NCI-H748 (cell line): ENCODE data around the gene TBXA2R.
"Not testable (repeated sequence)": the region's sequence is repeated elsewhere in the genome, so short reads cannot be mapped to it uniquely, and the experiment has no call there.

Source experiments
- DNase-seq: peaks from one replicate; lab custom pipeline; 2025; ENCODE audit not compliant: unreplicated experiment; lab: John Stamatoyannopoulos, UW

Gene TBXA2R

GRCh38 chr19:3584036-3584802 lies 22.5 kb downstream of the TBXA2R start:
- DNase-seq: not testable (repeated sequence)

DNA sequence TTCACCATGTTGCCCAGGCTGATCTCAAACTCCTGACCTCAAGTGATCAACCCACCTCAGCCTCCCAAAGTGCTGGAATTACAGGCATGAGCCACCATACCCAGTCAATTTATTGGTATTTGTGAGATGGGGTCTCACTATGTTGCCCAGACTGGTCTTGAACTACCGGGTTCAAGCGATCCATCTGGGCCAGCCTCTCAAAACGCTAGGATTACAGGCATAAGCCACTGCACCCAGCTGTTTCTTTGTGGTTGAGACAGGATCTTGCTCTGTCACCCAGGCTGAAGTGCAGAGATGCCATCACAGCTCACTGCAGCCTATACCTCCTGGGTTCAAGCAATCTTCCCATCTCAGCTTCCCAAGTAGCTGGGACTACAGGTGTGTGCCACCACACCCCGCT lies 24.9 kb downstream of the TBXA2R start:
- DNase-seq: not testable (repeated sequence)

GRCh38 chr19:3580156-3580934 lies 26.3 kb downstream of the TBXA2R start:
- DNase-seq: no peak

GRCh38 chr19:3578390-3578789 lies 28.3 kb downstream of the TBXA2R start:
- no peak for DNase-seq

DNA sequence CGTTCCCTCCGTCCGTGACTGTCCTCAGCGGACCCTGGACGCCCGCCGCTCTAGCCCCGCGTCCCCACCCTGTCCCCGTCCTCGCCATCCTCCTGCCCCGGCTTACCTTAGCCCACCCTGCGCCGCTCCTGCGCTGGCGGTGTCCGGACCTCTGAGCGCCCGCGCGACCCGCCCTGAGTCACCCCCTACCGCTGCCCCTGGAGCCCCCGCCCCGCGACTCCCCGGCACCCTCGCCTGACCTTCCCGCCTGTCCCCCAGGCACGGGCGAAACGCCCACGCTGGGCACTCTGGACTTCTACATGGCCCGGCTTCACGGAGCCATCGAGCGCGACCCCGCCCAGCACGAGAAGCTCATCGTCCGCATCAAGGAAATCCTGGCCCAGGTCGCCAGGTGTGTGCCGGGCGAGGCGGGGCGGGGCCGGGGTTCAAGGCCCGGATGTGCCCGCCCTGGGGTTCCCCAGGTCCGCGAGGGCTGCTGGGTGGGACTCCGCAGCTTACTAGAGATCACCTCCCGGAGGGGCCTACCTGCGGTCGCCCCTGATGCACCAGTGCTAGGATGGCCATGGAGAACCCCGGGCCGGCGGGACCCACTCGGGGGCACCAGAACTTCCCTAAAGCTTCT lies 28.8 kb downstream of the TBXA2R start:
- DNase-seq: no peak

DNA sequence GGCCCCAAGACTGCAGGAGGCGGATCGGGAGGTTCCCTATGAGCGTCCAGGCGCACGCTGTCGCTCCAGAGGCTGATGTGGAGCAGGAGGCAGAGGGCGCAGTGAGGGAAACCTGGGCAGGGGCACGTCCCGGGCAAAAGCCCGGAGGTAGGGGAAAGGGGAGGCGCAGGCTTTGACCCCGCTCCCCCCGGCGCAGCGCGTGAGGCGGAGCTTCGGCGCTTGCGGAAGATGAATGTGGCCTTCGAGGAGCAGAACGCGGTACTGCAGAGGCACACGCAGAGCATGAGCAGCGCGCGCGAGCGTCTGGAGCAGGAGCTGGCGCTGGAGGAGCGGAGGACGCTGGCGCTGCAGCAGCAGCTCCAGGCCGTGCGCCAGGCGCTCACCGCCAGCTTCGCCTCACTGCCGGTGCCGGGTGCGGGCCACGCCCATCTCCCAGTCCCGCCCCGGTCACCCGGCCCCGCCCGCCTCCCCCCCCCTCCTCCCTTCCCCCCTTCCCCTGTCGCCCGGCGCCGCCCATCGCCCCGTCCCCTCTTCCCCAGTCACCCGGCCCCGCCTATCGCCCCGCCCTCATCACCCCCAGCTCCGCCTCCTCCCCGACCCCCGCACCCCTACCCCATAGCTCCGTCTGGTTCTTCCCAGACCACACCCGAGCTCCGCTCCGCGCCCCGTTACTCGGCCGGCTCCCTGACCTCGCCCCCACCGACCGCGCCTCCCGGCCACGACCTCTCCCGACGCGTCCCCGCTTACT lies 29.8 kb downstream of the TBXA2R start:
- DNase-seq: no peak

- no peak for DNase-seq
These were observed 30.6 kb downstream of the TBXA2R start for GRCh38 chr19:3575949-3576673.

- no peak for DNase-seq
These were observed 31.4 kb downstream of the TBXA2R start for GRCh38 chr19:3575260-3575741.

GRCh38 chr19:3573858-3574637 lies 32.6 kb downstream of the TBXA2R start:
- peak; percentile 87 for DNase-seq

- peak; percentile 30 for DNase-seq
These were observed 33.4 kb downstream of the TBXA2R start for GRCh38 chr19:3573162-3573857.

DNA sequence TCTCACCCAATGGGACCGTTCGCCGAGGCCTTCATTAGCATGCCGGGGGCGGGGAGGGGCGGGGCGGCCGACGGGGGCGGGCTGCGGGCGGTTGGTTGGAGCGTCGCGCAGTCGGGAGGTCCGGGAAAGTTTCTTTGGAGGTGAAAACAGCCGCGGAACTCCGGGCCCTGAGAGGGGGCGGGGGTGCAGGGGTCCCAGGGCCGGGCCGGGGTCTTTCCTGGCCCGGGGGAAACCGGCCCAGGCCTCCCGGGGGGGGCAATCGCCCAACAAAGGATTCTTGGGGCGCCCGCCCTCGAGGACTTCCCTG lies 33.9 kb downstream of the TBXA2R start, which contains the start of gene HMG20B:
Gene HMG20B (plus strand): TSS at position 90 of the 307 bp plus-strand sequence. CDS start 366 bp downstream, outside the sequence.
- DNase-seq: no peak

GRCh38 chr19:3572132-3572854 lies 34.4 kb downstream of the TBXA2R start:
- DNase-seq: peak; percentile 99

GRCh38 chr19:3570606-3571011 lies 36.1 kb downstream of the TBXA2R start:
- DNase-seq: no peak

GRCh38 chr19:3570042-3570441 lies 36.6 kb downstream of the TBXA2R start:
- DNase-seq: not testable (repeated sequence)

GRCh38 chr19:3565139-3565538 lies 41.5 kb downstream of the TBXA2R start:
- DNase-seq: no peak

- no peak for DNase-seq
These were observed 42.8 kb downstream of the TBXA2R start for GRCh38 chr19:3563709-3564524.

- peak; percentile 92 for DNase-seq
These were observed 49.0 kb downstream of the TBXA2R start, which contains the start of gene MFSD12 for GRCh38 chr19:3557461-3558248. Gene MFSD12 (minus strand): TSS chr19:3557586. CDS start chr19:3557403, 183 bp downstream.
